GM23248 (cell line): ENCODE results near the gene NUDT2. TPM values are rescaled to one million over a fixed set of nuclear protein-coding genes. Genes with fewer than 3 reads are reported as not detected.

ENCODE experiments used
- DNase-seq: peaks from one replicate; pipeline ENCODE4 v3.0.0-alpha.2; 2015
- H2AFZ ChIP-seq: fragments of 200-600 bp; sonication (generic); 2 replicates; pipeline ENCODE4 v1.6.1; 2016; ENCODE audit warnings: antibody characterized with exemption
- H3F3A ChIP-seq: fragments of 200-600 bp; sonication (generic); 2 replicates; pipeline ENCODE4 v1.6.1; 2016; ENCODE audit warnings: mild to moderate bottlenecking, antibody characterized with exemption, mixed run types; ENCODE audit not compliant: insufficient read depth
- H3K27ac ChIP-seq: fragments of 200-600 bp; sonication (generic); 2 replicates; pipeline ENCODE4 v1.5.1; 2016; ENCODE audit warnings: mild to moderate bottlenecking
- H3K27me3 ChIP-seq: fragments of 200-600 bp; sonication (generic); replicated peaks from 2 replicates; pipeline ENCODE4 v1.6.1; 2016; ENCODE audit warnings: mild to moderate bottlenecking; ENCODE audit not compliant: insufficient read depth
- H3K36me3 ChIP-seq: fragments of 200-600 bp; sonication (generic); 2 replicates; pipeline ENCODE4 v1.6.1; 2016; ENCODE audit warnings: low read depth, mild to moderate bottlenecking
- H3K4me1 ChIP-seq: fragments of 200-600 bp; sonication (generic); 2 replicates; pipeline ENCODE4 v1.6.1; 2016; ENCODE audit warnings: mild to moderate bottlenecking; ENCODE audit not compliant: insufficient read depth
- H3K4me2 ChIP-seq: fragments of 200-600 bp; sonication (generic); one replicate; pipeline ENCODE4 v1.6.1; 2016; ENCODE audit warnings: mild to moderate bottlenecking; ENCODE audit not compliant: unreplicated experiment
- H3K4me3 ChIP-seq: fragments of 200-600 bp; sonication (generic); 2 replicates; pipeline ENCODE4 v1.5.1; 2016; ENCODE audit warnings: mild to moderate bottlenecking
- H3K79me2 ChIP-seq: fragments of 200-600 bp; sonication (generic); 2 replicates; pipeline ENCODE4 v1.6.1; 2016; ENCODE audit warnings: mild to moderate bottlenecking; ENCODE audit not compliant: insufficient read depth
- H3K9ac ChIP-seq: fragments of 200-600 bp; sonication (generic); 2 replicates; pipeline ENCODE4 v1.6.1; 2016; ENCODE audit warnings: mild to moderate bottlenecking
- H3K9me2 ChIP-seq: fragments of 200-600 bp; sonication (generic); 2 replicates; pipeline ENCODE4 v1.6.1; 2016; ENCODE audit warnings: mixed run types, mild to moderate bottlenecking, moderate library complexity; ENCODE audit not compliant: insufficient read depth
- H3K9me3 ChIP-seq: fragments of 200-600 bp; sonication (generic); one replicate; pipeline ENCODE4 v1.6.1; 2017; ENCODE audit warnings: low read depth
- H4K20me1 ChIP-seq: fragments of 200-600 bp; sonication (generic); 2 replicates; pipeline ENCODE4 v1.6.0; 2016; ENCODE audit not compliant: insufficient read depth
- EZH2 ChIP-seq: fragments of 200-600 bp; sonication (generic); IDR thresholded peaks from 2 replicates; pipeline ENCODE4 v1.6.1; 2018; ENCODE audit warnings: antibody characterized with exemption, mild to moderate bottlenecking; ENCODE audit not compliant: insufficient read depth, poor library complexity, severe bottlenecking
- EZH2phosphoT487 ChIP-seq: fragments of 200-600 bp; sonication (generic); IDR thresholded peaks from 2 replicates; pipeline ENCODE4 v1.6.1; 2018; ENCODE audit warnings: antibody characterized with exemption, moderate library complexity, mild to moderate bottlenecking, low read depth; ENCODE audit not compliant: insufficient read depth
- WGBS, 2 experiments: methylation state at CpG; one replicate each; pipeline ENCODE4 v1.1.6; 2015 to 2017; ENCODE audit warnings: low lambda C conversion rate in 2 of 2, low coverage in 1 of 2; ENCODE audit errors: missing lambda C conversion rate in 2 of 2; 5-methylcytosine and 5-hydroxymethylcytosine counted together
- in situ Hi-C: fragments of 300-500 bp; cut with MboI; formaldehyde crosslinking; loops from 2 replicates; pipeline ENCODE4 v1.15.0; 2020
- polyA plus RNA-seq: library from polyadenylated mRNA; unstranded; fragments of >200 nt; fragmentation: Nextera tagmentation; extraction: Ambion mirVana; gene quantifications from 2 replicates; pipeline ENCODE4 v1.2.1, GENCODE V29; 2016
- total RNA-seq: library from RNA; depleted of rRNA; stranded (reverse); fragments of >200 nt; shearing (Covaris generic); gene quantifications from 2 replicates; pipeline ENCODE4 v1.2.3, GENCODE V29; 2014

NUDT2 gene
- total and polyA plus RNA-seq, 2 experiments from 2014 or later, result 12.5 to 17.6 TPM

GRCh38 chr9:34372467-34373011 is 43.2 kb downstream of the NUDT2 start:
- no peak for DNase-seq
- H3K4me1 ChIP-seq, result no peaks in the 10 kb centered on the region
- 49 to 50% methylated on average over 30 to 39 of the region's 41 CpGs for WGBS, 2 experiments
- no peaks in the 10 kb centered on the region for H3K27me3 ChIP-seq
- no peaks in the 10 kb centered on the region for H3K36me3 ChIP-seq
- H3F3A ChIP-seq, result 0 out of 2 replicates have a peak, but pooled peaks cover 5% of the 10 kb centered on the region
- H3K79me2 ChIP-seq, result no peaks in the 10 kb centered on the region
- H3K4me2 ChIP-seq, result no peak overlapping the region
- H3K27ac ChIP-seq, result no peak overlapping the region
- no peak overlapping the region for H3K9ac ChIP-seq
- TF ChIP-seq EZH2phosphoT487, result no peak
- TF ChIP-seq EZH2, result no peak
- H3K9me3 ChIP-seq, result no peaks in the 10 kb centered on the region
- H3K4me3 ChIP-seq, result no peak overlapping the region
- H4K20me1 ChIP-seq, result no peaks in the 10 kb centered on the region
- no peak overlapping the region for H2AFZ ChIP-seq
- no peaks in the 10 kb centered on the region for H3K9me2 ChIP-seq
- in situ Hi-C loops, result no loop called here

GRCh38 chr9:34373749-34374148 is 44.4 kb downstream of the NUDT2 start:
- Histone ChIP-seq H3F3A (0 out of 2 replicates have a peak, but pooled peaks cover 5% of the 10 kb centered on the region), H3K4me3 (no peak overlapping the region), H3K79me2 (no peaks in the 10 kb centered on the region), H3K27me3 (no peaks in the 10 kb centered on the region), H3K4me1 (no peaks in the 10 kb centered on the region), H3K4me2 (no peak overlapping the region), H3K9ac (no peak overlapping the region), H2AFZ (no peak overlapping the region), H3K9me2 (no peaks in the 10 kb centered on the region), H4K20me1 (no peaks in the 10 kb centered on the region), H3K9me3 (no peaks in the 10 kb centered on the region), H3K36me3 (no peaks in the 10 kb centered on the region), H3K27ac (no peak overlapping the region)
- TF ChIP-seq EZH2phosphoT487 (no peak), EZH2 (no peak)
- in situ Hi-C loops, result no loop called here
- no peak for DNase-seq
- WGBS, 2 experiments, result 75 to 88% methylated on average over 2 of the region's 2 CpGs

DNA sequence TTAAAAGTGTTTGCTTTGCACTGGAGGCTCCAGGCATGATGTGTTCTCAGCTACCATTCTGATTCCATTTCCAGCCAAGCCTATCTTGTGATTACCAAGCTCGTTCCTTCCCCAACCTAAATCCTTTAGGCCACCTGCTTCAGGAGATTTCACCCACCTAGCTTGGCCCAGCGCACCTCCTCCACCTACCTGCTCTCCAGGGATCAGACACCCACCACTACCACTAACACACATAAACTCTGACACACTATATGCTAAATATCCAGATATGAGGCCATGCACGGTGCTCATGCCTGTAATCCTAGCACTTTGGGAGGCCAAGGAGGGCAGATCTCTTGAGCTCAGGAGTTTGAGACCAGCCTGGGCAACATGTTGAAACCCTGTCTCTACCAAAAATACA is 45.0 kb downstream of the NUDT2 start:
- in situ Hi-C loops, result no loop called here
- 80 to 82% methylated on average over 3 of the region's 3 CpGs for WGBS, 2 experiments
- Histone ChIP-seq H3K36me3 (no peaks in the 10 kb centered on the region), H4K20me1 (no peaks in the 10 kb centered on the region), H3K9ac (no peak overlapping the region), H3K9me3 (no peaks in the 10 kb centered on the region), H2AFZ (no peak overlapping the region), H3K27me3 (no peaks in the 10 kb centered on the region), H3K4me2 (no peak overlapping the region), H3K79me2 (no peaks in the 10 kb centered on the region), H3F3A (0 out of 2 replicates have a peak, but pooled peaks cover 5% of the 10 kb centered on the region), H3K9me2 (no peaks in the 10 kb centered on the region), H3K4me3 (no peak overlapping the region), H3K27ac (no peak overlapping the region), H3K4me1 (no peaks in the 10 kb centered on the region)
- no peak for TF ChIP-seq EZH2
- TF ChIP-seq EZH2phosphoT487, result no peak
- no peak for DNase-seq

DNA sequence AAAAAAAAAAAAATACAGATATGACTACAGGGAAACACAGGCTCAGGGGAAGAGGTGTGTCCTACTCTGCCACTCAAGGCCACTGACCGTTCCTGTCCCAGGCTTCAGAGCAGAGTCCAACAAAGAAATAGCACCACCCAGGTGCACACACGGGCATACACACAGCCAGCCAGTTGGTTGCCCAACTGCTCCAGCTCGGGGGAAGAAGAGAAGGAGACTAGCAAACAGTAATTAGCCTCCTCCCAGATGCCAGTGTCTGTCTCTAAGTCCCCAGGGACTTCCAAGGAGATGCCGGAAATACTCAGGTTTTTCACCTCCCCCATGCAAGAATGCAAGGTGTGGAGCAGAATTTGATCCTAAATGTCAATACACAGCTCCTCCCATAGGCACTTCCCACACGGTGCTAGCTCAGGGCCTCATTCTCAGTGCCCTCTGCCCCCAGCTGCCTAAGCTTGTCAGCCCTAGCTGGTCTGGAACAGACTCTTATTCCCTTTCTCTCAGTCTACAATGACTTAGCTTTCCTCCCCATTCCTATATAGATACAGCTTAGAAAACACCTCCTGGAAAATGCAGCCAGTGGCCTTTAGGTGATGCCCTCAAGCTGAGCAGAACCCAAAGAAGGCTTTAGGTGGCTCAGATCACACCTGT is 45.7 kb downstream of the NUDT2 start:
- Histone ChIP-seq H3K4me3 (no peak overlapping the region), H3K9ac (no peak overlapping the region), H3K9me3 (no peaks in the 10 kb centered on the region), H3K9me2 (no peaks in the 10 kb centered on the region), H3F3A (0 out of 2 replicates have a peak, but pooled peaks cover 5% of the 10 kb centered on the region), H3K27ac (no peak overlapping the region), H3K4me2 (no peak overlapping the region), H2AFZ (no peak overlapping the region), H3K36me3 (no peaks in the 10 kb centered on the region), H3K79me2 (no peaks in the 10 kb centered on the region), H3K27me3 (no peaks in the 10 kb centered on the region), H4K20me1 (no peaks in the 10 kb centered on the region), H3K4me1 (no peaks in the 10 kb centered on the region)
- WGBS, 2 experiments, result 48 to 59% methylated on average over 5 of the region's 5 CpGs
- DNase-seq, result no peak
- in situ Hi-C loops, result loop anchor here (5.0 kb wide), 1 partner anchor 33 kb away; no protein-coding TSS in a partner anchor
- TF ChIP-seq EZH2phosphoT487 (no peak), EZH2 (no peak)
